Measurements from ENCODE around the gene CNDP1.

GRCh38 chr18:74562131-74562730 lies 27.9 kb downstream of the CNDP1 start:
- TF ChIP-seq CTCF (IDR thresholded peaks at IDR 0.05) (no peak), POLR2A (IDR thresholded peaks at IDR 0.05) (no peak)
